SK-N-SH (cell line): ENCODE data around the gene GJA9. TPM values are rescaled to one million over a fixed set of nuclear protein-coding genes. Genes with fewer than 3 reads are reported as not detected.

Experiments used
- CTCF ChIA-PET: fragments of 300-600, 350-600 bp; formaldehyde crosslinking; extraction: SDS; loops from one replicate; lab custom pipeline; 2021; lab: Yijun Ruan, JAX
- POLR2A ChIA-PET: fragments of 350-600 bp; sonication (Branson Sonifier 250); formaldehyde crosslinking; extraction: SDS; loops from one replicate; lab custom pipeline; 2020; ENCODE audit warnings: antibody characterized with exemption, inconsistent platforms; lab: Yijun Ruan, JAX
- DNase-seq: peaks from one replicate; pipeline ENCODE4 v3.0.0; 2012
- H2AFZ ChIP-seq: fragments of 200-600 bp; sonication (generic); 2 replicates; pipeline ENCODE4 v1.8.1; 2016; ENCODE audit warnings: antibody characterized with exemption, mild to moderate bottlenecking, low read depth
- H3F3A ChIP-seq: fragments of 200-600 bp; sonication (generic); replicated peaks from 2 replicates; pipeline ENCODE3; 2016; ENCODE audit warnings: antibody characterized with exemption, mild to moderate bottlenecking; ENCODE audit not compliant: insufficient read depth
- H3K27ac ChIP-seq, 2 experiments: fragments of 200-500 bp in 1 of 2; fragments of 200-600 bp in 1 of 2; sonication (Bioruptor generic) in 1 of 2; sonication (generic), shearing (Covaris generic) in 1 of 2; 2 replicates each; pipeline versions ENCODE4 v1.5.1 to v1.6.1; 2014 to 2016; ENCODE audit warnings: low read depth in 2 of 2, inconsistent platforms in 1 of 2, low read length in 1 of 2, mild to moderate bottlenecking in 1 of 2, mixed read lengths in 1 of 2
- H3K27me3 ChIP-seq: fragments of 200-600 bp; sonication (generic), shearing (Covaris generic); 2 replicates; pipeline ENCODE4 v1.6.1; 2016; ENCODE audit warnings: mixed run types; ENCODE audit not compliant: insufficient read depth
- H3K36me3 ChIP-seq, 2 experiments: fragments of 200-500 bp in 1 of 2; fragments of 200-600 bp in 1 of 2; sonication (Bioruptor generic) in 1 of 2; sonication (generic) in 1 of 2; replicated peaks in 1 of 2; 2 replicates each; pipeline versions ENCODE3 to v1.5.1; 2014 to 2016; ENCODE audit warnings: low read length in 1 of 2, mild to moderate bottlenecking in 1 of 2; ENCODE audit not compliant: insufficient read depth in 2 of 2, control insufficient read depth in 1 of 2
- H3K4me1 ChIP-seq, 2 experiments: fragments of 200-500 bp in 1 of 2; fragments of 200-600 bp in 1 of 2; sonication (Bioruptor generic) in 1 of 2; sonication (generic), shearing (Covaris generic) in 1 of 2; 2 replicates each; pipeline versions ENCODE4 v1.5.1 to v1.6.1; 2014 to 2016; ENCODE audit warnings: low read depth in 1 of 2, low read length in 1 of 2, mixed run types in 1 of 2; ENCODE audit not compliant: insufficient read depth in 2 of 2, control insufficient read depth in 1 of 2
- H3K4me2 ChIP-seq: fragments of 200-600 bp; sonication (generic), shearing (Covaris generic); 2 replicates; pipeline ENCODE4 v1.6.1; 2017; ENCODE audit warnings: mixed run types
- H3K4me3 ChIP-seq, 2 experiments: fragments of 200-500 bp in 1 of 2; fragments of 200-600 bp in 1 of 2; sonication (Bioruptor generic) in 1 of 2; sonication (generic), shearing (Covaris generic) in 1 of 2; 2 replicates each; pipeline versions ENCODE4 v1.5.1 to v1.8.1; 2014 to 2016; ENCODE audit warnings: low read depth in 2 of 2, inconsistent platforms in 1 of 2, low read length in 1 of 2, mild to moderate bottlenecking in 1 of 2, mixed read lengths in 1 of 2, moderate library complexity in 1 of 2
- H3K79me2 ChIP-seq: fragments of 200-600 bp; sonication (generic); 2 replicates; pipeline ENCODE4 v1.8.1; 2017; ENCODE audit warnings: mild to moderate bottlenecking; ENCODE audit not compliant: insufficient read depth
- H3K9ac ChIP-seq: fragments of 200-600 bp; sonication (generic); 2 replicates; pipeline ENCODE4 v1.6.1; 2017; ENCODE audit warnings: mixed run types
- H3K9me2 ChIP-seq: fragments of 200-600 bp; sonication (generic); 2 replicates; pipeline ENCODE4 v1.6.1; 2017; ENCODE audit warnings: mixed run types
- H3K9me3 ChIP-seq: fragments of 200-600 bp; sonication (generic); 2 replicates; pipeline ENCODE4 v1.6.1; 2017; ENCODE audit warnings: mixed run types, mild to moderate bottlenecking, moderate library complexity
- H4K20me1 ChIP-seq: fragments of 200-600 bp; sonication (generic); 2 replicates; pipeline ENCODE4 v1.6.1; 2017; ENCODE audit warnings: mild to moderate bottlenecking, mixed run types; ENCODE audit not compliant: insufficient read depth
- CHD2 ChIP-seq: fragments of 150-350 bp; IDR thresholded peaks from 2 replicates; pipeline ENCODE4 v1.6.1; 2018; ENCODE audit warnings: low read length; ENCODE audit not compliant: partially characterized antibody
- ELF1 ChIP-seq: IDR thresholded peaks from 2 replicates; pipeline ENCODE4 v1.4.0; 2012
- EZH2phosphoT487 ChIP-seq: fragments of 200-600 bp; sonication (generic); IDR thresholded peaks from 2 replicates; pipeline ENCODE4 v1.6.1; 2017; ENCODE audit warnings: low read depth, mixed run types, mild to moderate bottlenecking, antibody characterized with exemption, moderate library complexity, borderline replicate concordance
- FOXM1 ChIP-seq: IDR thresholded peaks from 2 replicates; pipeline ENCODE4 v1.4.0; 2012; ENCODE audit warnings: low read depth, mild to moderate bottlenecking
- JUND ChIP-seq: IDR thresholded peaks from 2 replicates; pipeline ENCODE4 v1.4.0; 2012
- MAX ChIP-seq: IDR thresholded peaks from 2 replicates; pipeline ENCODE4 v1.4.0; 2012; ENCODE audit warnings: low read depth
- NRF1 ChIP-seq: IDR thresholded peaks from 2 replicates; pipeline ENCODE4 v1.6.1; 2012; ENCODE audit warnings: low read depth, mild to moderate bottlenecking, low read length
- PBX3 ChIP-seq: IDR thresholded peaks from 2 replicates; pipeline ENCODE4; 2012
- POLR2AphosphoS5 ChIP-seq: IDR thresholded peaks from 2 replicates; pipeline ENCODE4 v1.6.1; 2012; ENCODE audit warnings: low read depth, low read length
- SMC3 ChIP-seq: IDR thresholded peaks from 2 replicates; pipeline ENCODE4 v1.6.1; 2012; ENCODE audit warnings: low read depth, low read length, improper control_type of control experiment
- TAF1 ChIP-seq: IDR thresholded peaks from 2 replicates; pipeline ENCODE4 v1.6.1; 2012; ENCODE audit warnings: low read depth, mild to moderate bottlenecking, low read length, moderate library complexity, borderline replicate concordance
- TCF12 ChIP-seq: IDR thresholded peaks from 2 replicates; pipeline ENCODE4 v1.4.0; 2012
- ZBTB33 ChIP-seq: IDR thresholded peaks from 2 replicates; pipeline ENCODE4 v1.4.0; 2012; ENCODE audit warnings: low read depth, borderline replicate concordance
- WGBS: methylation state at CpG from one replicate; pipeline ENCODE4 v1.1.6; 2017; ENCODE audit warnings: low lambda C conversion rate; 5-methylcytosine and 5-hydroxymethylcytosine counted together
- polyA plus RNA-seq, 3 experiments: library from polyadenylated mRNA; depleted of rRNA; stranded (reverse); fragments of >200 nt; gene quantifications; 2 replicates each; pipeline ENCODE4 v1.2.3, GENCODE V29; 2012

Gene GJA9
- polyA plus RNA-seq, 1 of the 3 experiments (the other 2 are of a cell fraction) = not detected

- H3K27ac ChIP-seq = no peak overlapping the region
- H3K9me2 ChIP-seq = no peaks in the 10 kb centered on the region
- H4K20me1 ChIP-seq = no peaks in the 10 kb centered on the region
- no peaks in the 10 kb centered on the region for H3K9me3 ChIP-seq
- no peaks in the 10 kb centered on the region for H3K4me1 ChIP-seq
- no peak overlapping the region for H2AFZ ChIP-seq
- TF ChIP-seq ELF1 (no peak), ZBTB33 (no peak), POLR2AphosphoS5 (no peak), JUND (no peak)
- H3F3A ChIP-seq = no peaks in the 10 kb centered on the region
- no peaks in the 10 kb centered on the region for H3K79me2 ChIP-seq
- no peak for DNase-seq
- WGBS = 85% methylated on average over 13 of the region's 13 CpGs
- CTCF ChIA-PET = interaction anchor here (2.5 kb wide), 1 partner anchor 10 kb away, joined by 7 read pairs; no protein-coding TSS in a partner anchor
- no peaks in the 10 kb centered on the region for H3K36me3 ChIP-seq
- no peak overlapping the region for H3K4me3 ChIP-seq
- no peak overlapping the region for H3K4me2 ChIP-seq
- no peaks in the 10 kb centered on the region for H3K27me3 ChIP-seq
- POLR2A ChIA-PET = no interaction called here
- no peak overlapping the region for H3K9ac ChIP-seq
These were observed 27.4 kb upstream of the GJA9 start for GRCh38 chr1:38908821-38909220.

- Histone ChIP-seq H3K9me3 (no peaks in the 10 kb centered on the region), H2AFZ (no peak overlapping the region), H3K9ac (no peak overlapping the region), H3K36me3 (no peaks in the 10 kb centered on the region), H3K4me1 (no peaks in the 10 kb centered on the region), H3K79me2 (no peaks in the 10 kb centered on the region), H3K27me3 (no peaks in the 10 kb centered on the region), H3K4me2 (no peak overlapping the region), H3F3A (no peaks in the 10 kb centered on the region), H3K9me2 (no peaks in the 10 kb centered on the region), H4K20me1 (no peaks in the 10 kb centered on the region), H3K27ac (no peak overlapping the region), H3K4me3 (no peak overlapping the region)
- DNase-seq = no peak
- CTCF ChIA-PET = no interaction called here
- 75% methylated on average over 2 of the region's 2 CpGs for WGBS
- TF ChIP-seq EZH2phosphoT487 (no peak), NRF1 (no peak), POLR2AphosphoS5 (no peak), TCF12 (no peak), SMC3 (no peak)
- POLR2A ChIA-PET = no interaction called here
These were observed 24.6 kb upstream of the GJA9 start for GRCh38 chr1:38905985-38906384.

GRCh38 chr1:38899560-38899959 lies 18.2 kb upstream of the GJA9 start:
- Histone ChIP-seq H3K79me2 (no peaks in the 10 kb centered on the region), H3K4me3 (no peak overlapping the region), H3F3A (no peaks in the 10 kb centered on the region), H4K20me1 (no peaks in the 10 kb centered on the region), H3K36me3 (no peaks in the 10 kb centered on the region), H3K27me3 (no peaks in the 10 kb centered on the region), H3K27ac (no peak overlapping the region), H3K4me2 (no peak overlapping the region), H2AFZ (no peak overlapping the region), H3K4me1 (no peaks in the 10 kb centered on the region), H3K9ac (no peak overlapping the region), H3K9me3 (no peaks in the 10 kb centered on the region), H3K9me2 (no peaks in the 10 kb centered on the region)
- POLR2A ChIA-PET = no interaction called here
- CTCF ChIA-PET = no interaction called here
- WGBS = 89% methylated on average over 3 of the region's 4 CpGs
- DNase-seq = no peak
- TF ChIP-seq MAX (no peak), PBX3 (no peak), CHD2 (no peak), FOXM1 (no peak), TAF1 (no peak)
- TF ChIP-seq, all 33 proteins: peak for 0
